Dermis microvascular lymphatic vessel endothelial cell (primary cell): ENCODE measurements around the gene CEND1. TPM values are rescaled to one million over a fixed set of nuclear protein-coding genes. Genes with fewer than 3 reads are reported as not detected.

Experiments used
- DNase-seq, 2 donors: peaks; one replicate each; pipeline versions ENCODE4 v3.0.0 to v3.0.0-alpha.2; 2010; ENCODE audit warnings: low read depth in 2 of 2
- total RNA-seq: library from RNA; depleted of rRNA; stranded (reverse); fragments of >200 nt; gene quantifications from 2 replicates; pipeline ENCODE4 v1.2.1, GENCODE V29; 2014

CEND1 gene
- total RNA-seq, 1 donor from 2014 or later, result 0.13 TPM

DNA sequence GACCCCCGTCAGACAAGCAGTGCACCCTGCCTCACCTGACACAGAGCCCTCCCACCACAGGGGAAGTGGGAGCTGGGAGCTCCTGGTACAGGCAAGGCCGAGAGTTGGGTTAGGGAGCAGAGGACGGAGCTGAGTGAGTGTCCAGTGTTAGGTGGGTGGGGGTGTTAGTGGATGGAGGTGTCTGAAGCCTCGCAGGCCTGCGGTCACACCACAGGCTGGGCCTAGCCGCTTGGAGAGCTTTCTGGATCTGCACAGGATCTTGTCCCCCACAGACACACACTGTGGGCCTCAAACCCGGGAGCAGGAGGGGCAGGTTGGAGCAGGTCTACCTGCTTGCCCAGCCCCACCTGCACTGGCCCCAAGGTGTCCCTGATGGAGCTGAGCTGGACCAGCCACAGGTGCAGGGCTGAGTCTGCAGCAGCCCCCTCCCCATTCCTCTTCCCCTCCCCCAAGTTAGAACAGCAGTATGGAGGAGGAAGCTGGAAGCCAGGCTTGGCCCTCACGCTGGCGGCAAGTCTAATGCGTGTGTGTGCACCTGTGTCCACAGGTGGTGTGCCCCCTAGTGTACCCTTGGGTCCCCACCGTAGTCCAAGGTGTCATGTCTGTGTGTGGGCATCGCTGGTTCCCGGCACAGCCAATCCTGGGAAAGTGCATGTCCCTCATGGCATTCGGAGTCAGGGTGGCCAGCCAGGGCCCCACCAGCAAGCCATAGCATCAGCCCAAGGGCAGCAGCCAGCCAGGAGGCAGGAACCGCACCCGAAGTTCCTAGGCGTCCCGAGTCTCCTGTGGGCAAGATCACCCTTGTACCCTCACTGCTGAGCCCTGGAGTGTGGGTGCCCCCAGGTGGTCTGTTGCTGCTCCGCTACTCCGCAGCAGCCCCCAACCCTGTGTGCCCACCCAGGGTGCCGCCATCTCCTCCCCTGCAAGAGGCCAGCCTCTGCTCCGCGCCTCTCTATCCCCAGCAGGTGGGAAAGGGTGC is 10.6 kb downstream of the CEND1 start:
- no peak for DNase-seq

DNA sequence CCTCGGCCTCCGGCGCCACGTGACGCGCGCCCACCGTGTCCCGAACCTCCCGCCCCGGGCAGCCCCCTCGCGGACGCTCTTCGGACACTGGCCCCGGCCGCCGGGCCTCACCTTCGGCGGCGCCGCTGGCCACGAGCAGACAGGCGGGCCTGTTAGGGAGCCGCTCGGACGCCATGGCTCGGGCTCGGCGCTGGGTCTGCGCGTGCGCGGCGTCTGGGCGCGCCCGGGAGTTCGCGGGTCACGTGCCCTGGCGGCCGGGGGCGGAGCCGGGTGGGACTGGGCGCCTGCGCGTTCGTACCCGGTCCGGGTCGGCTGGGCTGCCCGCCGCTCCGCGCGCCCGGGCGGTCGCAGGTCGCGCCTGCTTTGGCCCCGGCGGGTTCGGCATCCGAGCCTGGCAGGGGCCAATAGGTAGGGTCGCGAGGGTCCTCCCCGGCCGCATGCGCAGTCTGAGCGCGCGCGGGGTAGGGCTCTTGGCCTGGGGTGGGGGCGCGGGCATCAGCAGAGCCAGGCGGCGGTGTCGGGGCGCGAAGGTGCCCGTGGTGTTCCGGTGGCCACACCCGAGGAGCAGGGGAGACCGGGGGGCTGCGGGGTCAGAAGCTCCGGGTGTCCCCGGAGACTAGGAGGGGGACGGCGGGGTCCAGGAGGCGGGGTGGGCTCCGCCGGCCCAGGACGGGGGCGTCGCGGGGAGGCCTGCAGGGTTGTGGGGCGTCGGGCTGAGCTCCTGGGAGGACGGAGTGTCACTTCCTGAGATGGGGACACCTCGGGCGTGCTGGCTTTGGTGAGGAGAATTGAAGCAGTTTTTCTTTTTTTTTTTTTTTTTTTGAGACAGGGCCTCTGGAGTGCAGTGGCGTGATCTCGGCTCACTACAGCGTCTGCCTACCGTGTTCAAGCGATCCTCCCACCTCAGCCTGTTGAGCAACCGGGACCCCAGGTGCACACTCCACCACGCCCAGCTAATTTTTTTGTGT is 12.3 kb downstream of the CEND1 start, which contains the start of gene GATD1:
Gene GATD1, minus strand, starts transcription at position 200 of the 968 bp plus-strand sequence. Its CDS starts 25 bp downstream, at position 175.
- peak; percentile 59 to 86 for DNase-seq

DNA sequence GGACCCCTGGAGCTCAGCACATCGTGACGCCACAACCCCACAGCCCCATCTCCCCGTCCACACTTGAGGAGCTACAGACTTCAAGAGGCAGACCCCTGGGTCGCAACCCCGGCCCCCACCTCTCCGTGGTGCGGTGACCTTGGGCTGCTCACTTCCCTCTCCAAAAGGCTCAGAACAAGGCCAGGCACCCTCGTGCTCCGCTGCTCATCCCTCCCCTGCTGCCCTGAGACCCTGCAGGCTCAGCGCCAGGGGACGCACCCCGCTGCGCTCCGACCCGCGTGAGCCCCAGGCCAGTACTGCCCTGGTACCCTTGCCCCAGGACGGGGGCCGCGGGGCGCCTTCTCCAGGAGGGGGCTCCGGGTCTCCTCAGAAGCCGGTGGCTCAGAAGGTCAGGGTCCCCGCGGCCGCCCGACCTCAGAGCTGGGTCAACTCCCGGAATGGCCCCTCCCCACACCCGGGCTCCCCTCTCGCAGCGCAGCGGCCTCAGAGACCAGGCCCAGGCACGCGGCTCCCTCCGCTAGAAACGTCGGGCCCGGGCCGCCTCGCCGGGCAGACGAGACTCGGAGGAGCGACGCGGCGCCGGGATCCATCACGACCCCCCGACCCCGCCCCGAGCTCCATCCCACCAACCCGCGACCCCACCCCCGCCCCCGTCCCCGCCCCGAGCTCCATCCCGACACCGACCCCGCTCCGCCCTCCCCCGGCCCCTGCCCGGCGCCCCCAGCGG is 13.2 kb downstream of the CEND1 start:
- DNase-seq, result peak in 1 of 2 donors; percentile 40

DNA sequence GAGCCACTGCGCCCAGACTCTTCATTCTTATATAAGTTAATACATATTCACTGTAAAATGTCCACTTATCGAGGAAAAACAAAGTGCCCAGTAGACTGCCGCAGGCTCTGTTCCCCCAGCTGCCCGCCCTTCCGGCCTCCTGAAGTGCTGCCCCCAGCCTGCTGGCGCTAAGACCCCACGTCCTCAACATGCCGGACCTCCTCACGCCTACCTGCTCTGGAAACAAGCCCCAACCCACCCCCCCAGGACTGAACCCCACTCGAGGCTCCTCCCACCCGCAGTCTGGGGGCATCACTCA is 13.7 kb downstream of the CEND1 start:
- DNase-seq, result no peak

DNA sequence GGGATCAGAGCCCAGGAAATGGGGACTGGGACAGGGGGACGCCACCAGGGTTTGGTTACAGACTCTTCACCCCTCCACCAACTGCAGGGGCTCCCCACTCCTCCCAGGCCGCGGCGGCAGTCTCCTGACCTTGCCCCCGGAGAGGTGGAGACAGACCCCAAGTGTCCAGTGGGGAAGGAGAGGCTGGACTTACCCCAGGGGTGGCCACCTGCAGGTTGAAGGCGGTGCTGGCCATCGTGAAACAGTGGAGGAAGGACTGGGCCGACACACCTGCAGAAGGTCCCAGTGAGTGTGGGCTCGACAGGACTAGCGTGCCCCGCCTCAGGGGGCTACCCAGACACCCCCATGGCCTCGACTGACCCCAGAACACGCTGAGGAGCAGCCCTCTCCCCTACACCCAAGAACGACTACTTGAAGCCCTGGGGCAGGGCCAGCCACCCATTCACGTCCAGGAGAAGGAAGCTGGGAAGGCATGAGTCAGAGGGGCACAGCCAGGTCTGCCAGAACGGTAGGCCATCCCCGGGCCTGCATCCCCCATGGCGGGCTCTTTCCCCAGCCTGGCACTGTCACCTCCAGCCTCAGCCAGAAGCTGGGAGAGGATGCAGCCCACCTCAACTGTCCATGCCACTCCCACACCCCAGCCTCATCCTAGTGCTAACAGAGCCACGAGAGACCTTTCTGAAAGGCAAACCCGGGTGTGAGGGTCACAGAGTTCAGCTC is 14.9 kb downstream of the CEND1 start:
- peak in 1 of 2 donors; percentile 48 for DNase-seq

DNA sequence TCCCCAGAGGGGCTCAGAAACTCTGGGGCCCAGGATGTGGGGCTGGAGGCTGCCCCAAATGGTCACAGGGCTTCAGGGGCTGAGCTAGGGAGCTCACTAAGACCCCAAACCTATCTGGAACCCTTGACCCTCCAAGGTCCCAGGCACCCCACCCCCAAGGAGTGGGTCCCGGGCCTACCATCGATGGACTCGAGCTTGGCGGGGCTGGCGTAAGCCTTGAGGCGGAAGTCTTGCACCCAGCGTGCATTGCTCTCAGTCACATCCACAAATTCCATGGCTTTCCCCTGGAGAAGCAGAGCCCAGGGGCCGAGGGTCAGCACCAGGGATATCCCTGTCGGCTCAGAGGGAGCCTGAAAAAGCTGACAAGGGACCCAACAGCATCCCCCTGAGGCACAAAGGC is 16.1 kb downstream of the CEND1 start:
- no peak for DNase-seq

DNA sequence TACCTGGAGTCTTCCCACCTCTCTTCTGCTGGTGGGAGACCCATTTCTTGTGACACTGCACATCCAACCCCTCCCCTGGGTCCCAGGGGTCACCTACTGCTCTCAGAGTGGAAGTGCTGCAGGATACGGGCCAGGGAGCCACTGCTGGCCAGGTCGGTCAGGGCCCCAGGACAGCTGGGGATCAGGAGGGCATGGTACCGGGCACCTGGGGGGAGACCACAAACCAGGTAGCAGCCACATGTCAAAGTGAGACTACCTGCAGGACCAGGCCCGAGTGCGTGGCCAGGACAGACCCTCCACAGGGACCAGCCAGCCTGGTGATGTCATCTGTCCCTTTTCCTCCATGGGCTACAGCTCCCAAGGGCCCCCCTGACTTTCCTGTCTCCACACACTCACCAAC is 16.5 kb downstream of the CEND1 start:
- DNase-seq, result no peak

DNA sequence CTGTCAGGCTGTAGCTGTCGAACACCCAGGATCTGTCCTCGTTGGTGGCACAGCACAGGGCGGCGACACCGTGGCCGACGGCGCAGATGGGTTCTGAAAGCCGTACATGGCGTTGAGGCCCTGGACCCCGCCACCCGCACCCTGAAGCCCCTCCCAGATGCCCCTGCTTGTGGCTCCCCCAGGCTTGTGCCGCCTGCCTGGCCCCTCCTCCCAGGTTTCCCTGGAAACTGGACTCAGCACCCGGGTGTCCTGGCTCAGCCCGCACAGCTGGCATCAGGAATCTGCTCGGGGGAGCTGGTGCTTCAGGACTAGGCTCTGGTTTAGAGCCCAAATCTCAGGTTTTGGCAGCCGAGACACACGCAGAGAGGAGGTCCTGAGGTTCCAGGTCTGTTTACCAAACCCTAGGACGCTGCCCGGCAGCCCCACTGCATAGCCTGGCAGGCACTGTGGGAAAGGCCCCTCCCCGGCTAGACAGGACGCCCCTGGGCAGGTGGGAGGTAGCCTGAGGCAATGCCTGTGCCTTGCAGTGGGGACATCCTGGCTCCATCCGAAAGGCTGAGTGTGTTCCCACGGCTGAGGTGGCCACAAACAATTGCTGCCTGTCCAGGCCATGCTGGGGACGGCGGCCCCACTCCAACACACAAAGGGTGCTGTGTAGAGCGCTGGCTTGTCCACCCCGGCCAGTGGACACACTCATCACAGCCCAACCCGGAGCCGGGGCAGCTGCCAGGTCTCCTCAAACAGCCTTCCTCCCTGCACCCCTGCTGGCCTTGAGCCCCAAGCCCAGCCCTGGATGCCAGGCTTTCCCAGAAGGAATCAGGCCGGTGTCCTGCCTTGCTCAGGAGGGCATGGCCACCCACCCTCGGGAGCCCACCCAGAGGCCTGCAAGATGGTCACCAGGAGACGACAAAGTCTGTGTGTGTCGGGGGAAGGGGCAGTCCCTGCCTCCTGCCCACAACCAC is 17.2 kb downstream of the CEND1 start:
- no peak for DNase-seq

DNA sequence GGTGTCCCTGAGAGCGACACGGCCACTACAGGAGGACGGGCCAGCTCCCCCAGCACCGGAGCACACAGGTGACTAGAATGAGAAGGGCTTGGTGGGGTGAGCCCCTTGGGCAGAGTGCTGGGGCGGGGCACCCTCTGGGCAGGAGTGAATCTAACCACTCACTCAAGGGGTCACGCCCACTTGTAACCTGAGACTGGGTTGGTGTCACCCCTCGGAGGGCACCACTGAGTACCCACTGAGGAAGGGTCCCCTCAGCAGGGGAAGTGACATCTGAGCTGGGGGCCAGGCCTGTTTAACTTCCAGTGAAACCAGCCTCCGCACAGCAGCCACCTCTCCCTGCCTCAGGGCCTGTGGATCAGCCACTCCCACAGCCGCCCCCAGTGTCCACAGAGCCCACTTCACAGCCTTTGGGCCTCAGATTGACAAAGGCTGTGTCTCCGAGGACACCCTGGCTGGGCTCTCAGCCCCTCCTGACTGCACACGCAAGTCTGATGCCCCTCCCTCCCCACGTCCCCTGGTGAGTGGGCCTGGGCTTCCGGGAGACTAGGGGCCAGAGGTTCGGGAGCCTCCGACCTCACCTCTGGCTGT is 18.2 kb downstream of the CEND1 start:
- no peak for DNase-seq

DNA sequence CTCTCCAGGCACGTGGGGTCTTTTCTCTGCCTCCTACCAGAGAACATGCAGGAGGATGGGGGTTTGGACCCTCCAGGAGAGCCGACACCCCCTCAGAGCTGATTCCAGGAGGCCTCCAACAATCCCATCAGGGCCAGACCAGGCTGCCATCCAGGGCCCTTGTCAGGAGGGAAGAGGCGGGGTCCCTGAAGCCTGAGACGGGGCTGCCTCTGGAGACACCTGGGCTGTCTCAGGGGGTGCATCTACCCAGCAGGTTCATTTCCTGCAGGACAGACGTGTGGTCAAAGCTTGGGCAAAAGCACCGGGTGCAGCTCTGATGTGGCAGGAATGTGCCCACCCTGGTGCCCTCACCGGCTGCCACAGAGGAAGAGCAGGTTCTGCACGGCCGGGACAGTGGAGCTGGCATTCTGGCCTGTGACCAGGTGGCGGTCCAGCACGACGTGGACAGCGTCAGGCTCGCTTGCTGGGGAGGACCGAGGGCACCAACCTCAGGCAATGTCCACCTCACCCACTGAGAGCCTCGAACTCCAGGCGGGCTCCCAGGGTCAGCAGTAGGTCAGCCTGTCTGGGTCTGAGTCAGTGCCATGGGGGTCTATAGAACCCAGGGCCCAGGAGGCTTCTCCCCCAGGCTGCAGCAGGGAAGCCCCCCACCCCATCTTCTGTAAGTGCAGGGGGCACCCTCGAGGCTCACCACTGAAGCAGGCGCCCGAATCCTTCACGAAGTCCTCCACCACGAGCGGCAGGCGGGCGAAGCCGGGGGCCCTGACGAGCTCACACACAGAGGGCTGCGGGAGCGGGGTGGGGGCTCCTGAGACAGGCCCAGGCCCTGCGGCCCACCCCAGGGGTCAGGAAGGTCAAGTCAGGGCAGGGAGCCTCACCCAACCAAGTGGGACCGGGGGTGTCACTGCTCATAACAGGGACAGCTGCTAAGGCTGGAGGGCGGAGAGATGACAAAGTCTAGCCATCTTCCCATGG is 19.0 kb downstream of the CEND1 start:
- DNase-seq, result no peak

DNA sequence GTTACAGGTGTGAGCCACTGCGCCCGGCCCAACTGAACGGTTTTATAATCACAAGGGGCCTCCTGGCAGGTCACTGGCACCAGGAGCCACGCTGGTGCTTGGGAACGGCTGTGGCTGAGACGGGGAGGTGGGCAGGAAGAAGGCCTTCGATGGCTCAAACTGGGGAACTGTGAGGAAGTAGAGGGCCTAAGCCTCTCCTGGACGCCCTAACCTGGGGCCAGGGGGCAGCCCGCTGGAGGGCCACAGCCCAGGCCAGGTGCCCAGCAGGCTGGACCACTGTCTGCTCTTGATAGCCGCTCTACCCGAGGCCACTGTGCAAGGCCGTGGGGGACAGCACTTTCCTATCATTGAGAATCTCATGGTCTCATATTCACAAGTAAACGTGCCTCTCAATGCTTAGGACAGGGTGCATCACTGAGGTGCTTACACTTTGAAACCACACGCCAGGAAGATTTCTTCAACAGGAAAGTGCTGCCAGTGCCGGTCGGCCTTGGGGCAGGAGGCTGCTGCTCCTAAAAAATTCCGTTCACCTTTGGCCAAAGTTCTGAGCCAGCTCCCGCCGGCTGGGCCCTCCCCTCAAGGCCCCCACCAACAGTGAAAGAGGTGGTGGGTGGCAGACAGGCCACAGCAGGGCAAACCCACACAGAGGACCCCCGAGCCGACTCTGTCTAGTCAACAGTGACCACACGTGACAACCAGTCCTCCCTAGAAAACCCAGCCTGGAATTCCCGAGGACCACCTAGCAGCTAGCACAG is 19.8 kb downstream of the CEND1 start:
- no peak for DNase-seq

DNA sequence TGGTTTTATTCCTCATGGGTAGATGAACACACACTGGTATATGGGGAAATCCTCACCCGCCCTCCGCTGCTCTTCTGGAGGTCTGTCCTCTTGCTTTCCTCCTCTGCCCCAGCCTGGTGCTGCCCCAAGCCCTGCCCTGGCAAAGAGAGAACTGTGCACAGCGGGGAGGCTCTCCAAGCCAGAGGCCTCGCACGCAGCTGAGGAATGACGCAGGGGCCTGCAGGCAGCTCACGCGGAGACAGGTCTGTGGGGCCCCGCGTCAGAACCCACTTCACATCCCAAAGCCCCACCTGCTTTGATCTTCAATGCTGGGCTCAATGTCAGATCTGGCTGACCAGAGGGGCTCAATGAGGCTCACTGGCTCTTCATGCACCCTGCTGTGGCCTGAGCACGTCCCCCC is 22.7 kb downstream of the CEND1 start:
- DNase-seq, result no peak

DNA sequence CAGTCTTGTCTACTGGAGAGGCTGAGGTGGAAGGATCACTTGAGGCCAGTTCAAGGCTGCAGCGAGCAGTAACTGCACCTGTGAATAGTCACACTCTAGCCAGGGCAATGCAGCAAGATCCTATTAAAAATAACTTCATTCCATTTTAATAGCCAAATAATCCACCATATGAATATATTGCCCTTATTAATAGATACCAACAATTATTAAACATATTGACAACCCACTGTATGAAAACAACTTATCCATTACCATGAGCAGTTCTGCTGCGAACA is 23.0 kb downstream of the CEND1 start:
- no peak for DNase-seq

DNA sequence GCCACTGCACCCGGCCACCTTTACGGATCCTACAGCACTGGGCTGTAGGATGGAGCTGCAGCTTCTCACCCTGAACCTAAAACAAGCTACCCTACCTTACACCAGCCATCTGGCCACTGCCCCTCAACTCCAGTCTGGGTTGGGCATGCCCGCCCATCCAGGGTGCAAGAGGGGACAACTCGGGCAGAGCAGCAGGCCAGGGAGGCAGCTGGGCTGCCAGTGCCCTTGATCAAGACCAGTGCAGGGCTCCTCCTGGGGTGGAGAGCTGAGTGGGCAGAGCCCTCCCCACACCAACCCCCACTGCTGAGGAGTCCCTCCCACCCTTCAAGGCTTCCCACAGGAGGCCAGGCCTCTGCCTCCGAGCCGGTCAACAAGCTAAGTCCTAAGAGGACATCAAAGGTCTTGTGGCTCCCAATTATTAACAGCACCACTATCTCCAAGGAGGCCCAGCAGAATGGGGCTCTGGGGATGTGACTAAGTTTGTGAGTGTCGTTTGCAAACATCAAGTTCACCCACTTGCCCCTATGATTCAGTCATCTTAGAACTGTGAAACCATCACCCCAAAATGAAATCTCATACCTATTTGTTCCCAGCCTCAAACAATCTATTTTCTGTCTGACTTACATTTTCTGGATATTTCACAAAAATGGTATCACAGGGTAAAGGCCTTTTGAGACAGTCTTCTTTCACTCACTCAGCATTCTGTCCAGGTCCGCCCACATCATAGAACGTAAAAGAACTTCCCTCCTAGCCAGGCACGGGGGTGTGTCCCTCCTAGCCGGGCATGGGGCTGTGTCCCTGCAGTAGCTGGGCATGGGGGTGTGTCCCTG is 23.6 kb downstream of the CEND1 start:
- DNase-seq, result no peak

DNA sequence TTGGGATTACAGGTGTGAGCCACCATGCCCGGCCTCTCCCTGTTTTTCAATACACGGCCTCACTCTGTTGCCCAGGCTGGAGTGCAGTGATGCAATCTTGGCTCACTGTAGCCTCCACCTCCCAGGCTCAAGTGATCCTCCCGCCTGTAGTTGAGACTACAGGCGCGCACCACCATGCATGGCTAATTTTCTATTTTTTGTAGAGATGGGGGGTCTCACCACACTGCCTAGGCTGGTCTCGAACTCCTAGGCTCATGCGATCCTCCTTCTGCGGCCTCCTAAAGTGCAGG is 24.1 kb downstream of the CEND1 start:
- DNase-seq, result no peak

DNA sequence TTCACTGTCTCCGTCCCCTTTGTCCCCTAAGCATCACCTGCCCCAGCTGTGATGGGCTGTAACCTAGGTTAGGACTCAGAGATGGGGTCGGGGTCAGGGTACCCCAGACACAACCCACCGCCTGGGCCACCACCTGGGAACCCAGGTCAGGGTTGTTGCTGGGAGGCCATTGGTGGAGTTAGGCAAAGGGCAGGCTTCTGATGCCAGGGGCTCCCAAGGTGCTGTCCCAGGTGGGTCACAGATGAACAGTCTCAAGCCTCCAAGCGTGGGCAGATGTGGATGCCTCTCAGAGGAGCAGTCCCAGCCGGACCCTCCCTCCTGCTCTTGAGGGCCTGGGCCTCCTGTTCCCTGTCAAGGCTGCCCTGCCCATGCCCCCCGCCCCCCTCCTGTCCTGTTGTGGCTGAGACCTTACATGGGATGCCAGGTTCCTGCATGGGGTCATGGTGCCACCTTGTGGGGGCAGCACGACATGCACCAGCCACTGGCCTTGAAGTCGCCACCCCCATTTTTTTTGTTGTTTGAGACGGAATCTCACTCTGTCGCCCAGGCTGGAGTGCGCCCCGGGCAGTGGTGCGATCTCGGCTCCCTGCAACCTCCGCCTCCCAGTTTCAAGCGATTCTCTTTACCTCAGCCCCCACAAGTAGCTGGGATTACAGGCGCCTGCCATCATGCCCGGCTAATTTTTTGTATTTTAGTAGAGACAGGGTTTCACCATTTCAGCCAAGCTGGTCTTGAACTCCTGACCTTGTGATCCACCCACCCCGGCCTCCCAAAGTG is 24.7 kb downstream of the CEND1 start:
- peak; percentile 29 to 53 for DNase-seq
